ENCODE measurements around the gene HYDIN. TPM values are rescaled to one million over a fixed set of nuclear protein-coding genes. Genes with fewer than 3 reads are reported as not detected.
"Not testable (repeated sequence)": the region's sequence is repeated elsewhere in the genome, so short reads cannot be mapped to it uniquely, and the experiment has no call there.

Gene HYDIN
- total RNA-seq, 1 donor from 2014 or later = not detected

- H3K9me3 Mint-ChIP-seq; H3K36me3 Mint-ChIP-seq (ENCODE audit: low read depth); H3K4me1 Mint-ChIP-seq (ENCODE audit: low read depth); intact Hi-C loops (cut with micrococcal nuclease); H3K4me3 Mint-ChIP-seq; DNase-seq (ENCODE audit: low spot score); H3K27ac Mint-ChIP-seq; H3K27me3 Mint-ChIP-seq (ENCODE audit: insufficient read depth): not testable (repeated sequence)
Observed at GRCh38 chr16:70930757-70931156, 299.8 kb downstream of the HYDIN start.

- intact Hi-C loops (cut with micrococcal nuclease); DNase-seq (ENCODE audit: low spot score); H3K27ac Mint-ChIP-seq; H3K36me3 Mint-ChIP-seq (ENCODE audit: low read depth); H3K4me1 Mint-ChIP-seq (ENCODE audit: low read depth); H3K9me3 Mint-ChIP-seq; H3K27me3 Mint-ChIP-seq (ENCODE audit: insufficient read depth); H3K4me3 Mint-ChIP-seq: not testable (repeated sequence)
Observed at GRCh38 chr16:70922164-70922563, 308.4 kb downstream of the HYDIN start.

GRCh38 chr16:70920661-70921060, 309.9 kb downstream of the HYDIN start:
- intact Hi-C loops (cut with micrococcal nuclease); H3K36me3 Mint-ChIP-seq (ENCODE audit: low read depth); H3K27me3 Mint-ChIP-seq (ENCODE audit: insufficient read depth); H3K4me3 Mint-ChIP-seq; H3K9me3 Mint-ChIP-seq; DNase-seq (ENCODE audit: low spot score); H3K27ac Mint-ChIP-seq; H3K4me1 Mint-ChIP-seq (ENCODE audit: low read depth): not testable (repeated sequence)

GRCh38 chr16:70888208-70888607, 342.3 kb downstream of the HYDIN start:
- H3K4me1 Mint-ChIP-seq (ENCODE audit: low read depth); H3K27ac Mint-ChIP-seq; DNase-seq (ENCODE audit: low spot score); H3K36me3 Mint-ChIP-seq (ENCODE audit: low read depth); H3K27me3 Mint-ChIP-seq (ENCODE audit: insufficient read depth); intact Hi-C loops (cut with micrococcal nuclease); H3K4me3 Mint-ChIP-seq; H3K9me3 Mint-ChIP-seq: not testable (repeated sequence)

GRCh38 chr16:70884652-70885051, 345.9 kb downstream of the HYDIN start:
- DNase-seq (ENCODE audit: low spot score); H3K27ac Mint-ChIP-seq; H3K36me3 Mint-ChIP-seq (ENCODE audit: low read depth); H3K4me3 Mint-ChIP-seq; H3K27me3 Mint-ChIP-seq (ENCODE audit: insufficient read depth); intact Hi-C loops (cut with micrococcal nuclease); H3K9me3 Mint-ChIP-seq; H3K4me1 Mint-ChIP-seq (ENCODE audit: low read depth): not testable (repeated sequence)

- H3K9me3 Mint-ChIP-seq; H3K36me3 Mint-ChIP-seq (ENCODE audit: low read depth); H3K4me1 Mint-ChIP-seq (ENCODE audit: low read depth); H3K27ac Mint-ChIP-seq; intact Hi-C loops (cut with micrococcal nuclease); DNase-seq (ENCODE audit: low spot score); H3K4me3 Mint-ChIP-seq; H3K27me3 Mint-ChIP-seq (ENCODE audit: insufficient read depth): not testable (repeated sequence)
Observed at GRCh38 chr16:70882311-70882710, 348.2 kb downstream of the HYDIN start.

GRCh38 chr16:70877895-70878294, 352.6 kb downstream of the HYDIN start:
- H3K36me3 Mint-ChIP-seq (ENCODE audit: low read depth); H3K9me3 Mint-ChIP-seq; H3K4me1 Mint-ChIP-seq (ENCODE audit: low read depth); intact Hi-C loops (cut with micrococcal nuclease); DNase-seq (ENCODE audit: low spot score); H3K27ac Mint-ChIP-seq; H3K4me3 Mint-ChIP-seq; H3K27me3 Mint-ChIP-seq (ENCODE audit: insufficient read depth): not testable (repeated sequence)

- intact Hi-C loops (cut with micrococcal nuclease); DNase-seq (ENCODE audit: low spot score); H3K4me1 Mint-ChIP-seq (ENCODE audit: low read depth); H3K4me3 Mint-ChIP-seq; H3K9me3 Mint-ChIP-seq; H3K36me3 Mint-ChIP-seq (ENCODE audit: low read depth); H3K27me3 Mint-ChIP-seq (ENCODE audit: insufficient read depth); H3K27ac Mint-ChIP-seq: not testable (repeated sequence)
Observed at GRCh38 chr16:70876442-70876841, 354.1 kb downstream of the HYDIN start.

GRCh38 chr16:70864698-70865097, 365.8 kb downstream of the HYDIN start:
- intact Hi-C loops (cut with micrococcal nuclease); H3K9me3 Mint-ChIP-seq: not testable (repeated sequence)

GRCh38 chr16:70861996-70862395, 368.5 kb downstream of the HYDIN start:
- H3K9me3 Mint-ChIP-seq; H3K27ac Mint-ChIP-seq; H3K4me3 Mint-ChIP-seq; intact Hi-C loops (cut with micrococcal nuclease); H3K27me3 Mint-ChIP-seq (ENCODE audit: insufficient read depth); DNase-seq (ENCODE audit: low spot score); H3K4me1 Mint-ChIP-seq (ENCODE audit: low read depth); H3K36me3 Mint-ChIP-seq (ENCODE audit: low read depth): not testable (repeated sequence)

More at GRCh38 chr16:70864698-70865097, 365.8 kb downstream of the HYDIN start:
- not testable (repeated sequence) for H3K27ac Mint-ChIP-seq; H3K27me3 Mint-ChIP-seq (ENCODE audit: insufficient read depth); DNase-seq (ENCODE audit: low spot score); H3K4me1 Mint-ChIP-seq (ENCODE audit: low read depth); H3K36me3 Mint-ChIP-seq (ENCODE audit: low read depth); H3K4me3 Mint-ChIP-seq

GRCh38 chr16:70851299-70851698, 379.2 kb downstream of the HYDIN start:
- H3K4me3 Mint-ChIP-seq; H3K36me3 Mint-ChIP-seq (ENCODE audit: low read depth): not testable (repeated sequence)

GRCh38 chr16:70823498-70824118, 406.9 kb downstream of the HYDIN start:
- H3K36me3 Mint-ChIP-seq (ENCODE audit: low read depth); intact Hi-C loops (cut with micrococcal nuclease); DNase-seq (ENCODE audit: low spot score); H3K27me3 Mint-ChIP-seq (ENCODE audit: insufficient read depth); H3K9me3 Mint-ChIP-seq; H3K4me3 Mint-ChIP-seq; H3K4me1 Mint-ChIP-seq (ENCODE audit: low read depth); H3K27ac Mint-ChIP-seq: not testable (repeated sequence)

More at GRCh38 chr16:70851299-70851698, 379.2 kb downstream of the HYDIN start:
- intact Hi-C loops (cut with micrococcal nuclease); H3K4me1 Mint-ChIP-seq (ENCODE audit: low read depth); H3K27me3 Mint-ChIP-seq (ENCODE audit: insufficient read depth); DNase-seq (ENCODE audit: low spot score); H3K27ac Mint-ChIP-seq; H3K9me3 Mint-ChIP-seq: not testable (repeated sequence)

- H3K4me3 Mint-ChIP-seq; H3K27ac Mint-ChIP-seq; H3K27me3 Mint-ChIP-seq (ENCODE audit: insufficient read depth); H3K4me1 Mint-ChIP-seq (ENCODE audit: low read depth); DNase-seq (ENCODE audit: low spot score); H3K36me3 Mint-ChIP-seq (ENCODE audit: low read depth); intact Hi-C loops (cut with micrococcal nuclease); H3K9me3 Mint-ChIP-seq: not testable (repeated sequence)
Observed at GRCh38 chr16:70822734-70823133, 407.8 kb downstream of the HYDIN start.

- H3K36me3 Mint-ChIP-seq (ENCODE audit: low read depth); intact Hi-C loops (cut with micrococcal nuclease); H3K4me1 Mint-ChIP-seq (ENCODE audit: low read depth); DNase-seq (ENCODE audit: low spot score); H3K9me3 Mint-ChIP-seq; H3K4me3 Mint-ChIP-seq; H3K27ac Mint-ChIP-seq; H3K27me3 Mint-ChIP-seq (ENCODE audit: insufficient read depth): not testable (repeated sequence)
Observed at GRCh38 chr16:70818088-70818487, 412.4 kb downstream of the HYDIN start.
